Epithelial cell of esophagus (primary cell): ENCODE results near the gene BNIP3.
A peak's percentile ranks its signal among the peaks of the same experiment; 100 is the strongest.
"Not testable (repeated sequence)": the region's sequence is repeated elsewhere in the genome, so short reads cannot be mapped to it uniquely, and the experiment has no call there.

Source experiments
- DNase-seq: peaks from one replicate; pipeline ENCODE4 v3.0.0; 2010; ENCODE audit warnings: low read depth
- H3K4me3 ChIP-seq: 2 replicates; pipeline ENCODE4 v1.5.1; 2011; ENCODE audit warnings: mild to moderate bottlenecking, low read length, control low read depth
- CTCF ChIP-seq: IDR thresholded peaks from 2 replicates; pipeline ENCODE4 v1.5.1; 2011; ENCODE audit warnings: low read depth, mild to moderate bottlenecking, low read length, control low read depth, inconsistent platforms; ENCODE audit not compliant: insufficient read depth; ENCODE audit errors: missing control alignments

The BNIP3 gene

DNA sequence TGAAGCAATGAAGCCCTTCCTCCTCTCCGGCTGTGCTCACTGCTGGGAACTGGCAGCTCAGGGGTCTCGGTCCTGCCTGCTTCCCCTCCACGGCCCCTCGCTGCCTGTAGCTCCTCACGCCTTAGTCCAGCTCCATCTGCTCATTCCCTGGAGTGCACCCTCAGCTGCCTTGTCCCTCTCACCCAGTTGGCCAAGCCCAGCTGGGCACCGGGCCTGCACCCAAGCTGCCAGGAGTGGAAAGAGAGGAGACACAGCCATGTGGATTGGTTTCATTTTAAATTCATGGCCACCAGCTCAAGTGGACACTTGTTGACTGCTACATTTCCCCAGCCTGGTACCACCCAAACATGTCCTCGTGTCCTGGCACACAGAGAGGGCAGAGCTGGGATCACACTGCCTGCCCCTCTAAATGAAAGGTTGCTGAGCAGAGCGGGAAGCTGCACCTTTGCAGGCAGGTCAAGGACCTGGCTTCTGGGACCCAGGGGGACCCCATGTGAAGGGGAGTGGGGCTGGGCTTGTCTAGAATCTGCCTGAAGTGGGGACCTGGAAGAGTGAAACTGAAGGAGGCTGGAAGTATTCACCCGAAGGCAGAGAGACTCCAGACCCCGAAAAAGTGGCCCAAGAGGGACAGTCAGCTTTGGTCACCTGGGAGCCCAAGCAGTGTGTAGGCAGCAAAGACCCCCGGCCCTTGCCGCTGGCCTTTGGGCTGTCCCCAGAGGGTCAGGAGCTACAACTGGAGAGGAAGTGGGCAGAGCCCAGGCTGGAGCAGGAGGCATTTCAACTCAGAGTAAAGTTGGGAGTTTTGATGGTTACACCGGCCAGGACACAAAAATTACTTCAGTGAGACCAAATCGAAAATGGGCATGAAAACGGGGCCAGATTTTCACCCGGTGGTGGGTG is 15.0 kb upstream of the BNIP3 start:
- no peak for TF ChIP-seq CTCF
- no peak overlapping the region for H3K4me3 ChIP-seq
- DNase-seq: no peak

GRCh38 chr10:131994435-131994834 is 12.7 kb upstream of the BNIP3 start:
- no peak for DNase-seq
- no peak for TF ChIP-seq CTCF

DNA sequence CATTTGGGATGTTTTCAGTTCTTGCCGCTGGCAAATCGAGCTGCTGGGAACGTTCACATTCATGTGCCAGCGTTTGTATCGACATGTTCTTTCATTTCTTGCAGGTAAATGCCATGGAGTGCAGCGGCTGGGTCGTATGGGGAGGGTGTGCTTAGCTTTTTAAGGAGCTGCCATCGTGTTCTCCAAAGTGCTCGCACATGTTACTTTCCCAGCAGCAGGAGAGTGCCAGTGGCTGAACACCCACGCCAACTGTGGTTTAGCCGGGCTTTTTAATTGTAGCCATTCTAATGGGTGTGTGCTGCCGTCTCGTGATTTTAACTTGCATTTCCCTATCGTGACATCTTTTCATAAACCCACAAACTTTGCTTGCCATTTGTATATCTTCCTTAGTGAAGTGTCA is 11.6 kb upstream of the BNIP3 start:
- no peak for TF ChIP-seq CTCF
- H3K4me3 ChIP-seq: no peak overlapping the region
- DNase-seq: no peak

More at GRCh38 chr10:131994435-131994834, 12.7 kb upstream of the BNIP3 start:
- no peak overlapping the region for H3K4me3 ChIP-seq

- TF ChIP-seq CTCF: no peak
- DNase-seq: no peak
- no peak overlapping the region for H3K4me3 ChIP-seq
Observed at GRCh38 chr10:131991726-131992125, 10.0 kb upstream of the BNIP3 start.

- not testable (repeated sequence) for H3K4me3 ChIP-seq, DNase-seq
Observed at GRCh38 chr10:131987786-131988185, 6.1 kb upstream of the BNIP3 start.

DNA sequence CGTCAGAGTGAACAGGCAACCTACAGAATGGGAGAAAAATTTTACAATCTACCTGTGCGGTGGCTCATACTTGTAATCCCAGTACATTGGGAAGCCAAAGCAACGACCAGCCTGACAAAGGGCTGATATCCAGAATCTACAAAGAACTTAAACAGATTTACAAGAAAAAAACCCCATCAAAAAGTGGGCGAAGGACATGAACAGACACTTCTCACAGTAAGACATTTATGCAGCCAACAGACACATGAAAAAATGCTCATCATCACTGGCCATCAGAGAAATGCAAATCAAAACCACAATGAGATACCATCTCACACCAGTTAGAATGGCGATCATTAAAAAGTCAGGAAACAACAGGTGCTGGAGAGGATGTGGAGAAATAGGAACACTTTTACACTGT is 5.6 kb upstream of the BNIP3 start:
- not testable (repeated sequence) for H3K4me3 ChIP-seq, DNase-seq

GRCh38 chr10:131986851-131987250 is 5.1 kb upstream of the BNIP3 start:
- not testable (repeated sequence) for DNase-seq, H3K4me3 ChIP-seq

- no peak for TF ChIP-seq CTCF
- peak; percentile 97 for DNase-seq
- no peak overlapping the region for H3K4me3 ChIP-seq
Observed at GRCh38 chr10:131983780-131984179, 2.1 kb upstream of the BNIP3 start.
